K562 (cell line): ENCODE measurements around the gene ZCCHC24. TPM values are rescaled to one million over a fixed set of nuclear protein-coding genes. Genes with fewer than 3 reads are reported as not detected.

ENCODE experiments used
- ATF7 ChIP-seq: fragments of 450-650 bp; IDR thresholded peaks from 2 replicates; pipeline ENCODE4 v1.7.1; 2014; ENCODE audit warnings: mild to moderate bottlenecking, moderate library complexity
- CCAR2 ChIP-seq: fragments of 200-400 bp; formaldehyde crosslinking; IDR thresholded peaks from 2 replicates; pipeline ENCODE4 v1.6.1; 2017; ENCODE audit warnings: mild to moderate bottlenecking, low read depth, low read length
- DPF2 ChIP-seq: fragments of 450-650 bp; IDR thresholded peaks from 2 replicates; pipeline ENCODE4 v1.6.1; 2016
- EGR1 ChIP-seq: fragments of 450-650 bp; conservative IDR thresholded peaks from 2 replicates; pipeline ENCODE4 v1.6.1; 2017; ENCODE audit warnings: mild to moderate bottlenecking
- FOXP1 ChIP-seq: sonication (generic); formaldehyde crosslinking; IDR thresholded peaks from 2 replicates; pipeline ENCODE4 v1.8.0; 2022; ENCODE audit warnings: mild to moderate bottlenecking, missing genetic modification reagents
- HCFC1 ChIP-seq: IDR thresholded peaks from 2 replicates; pipeline ENCODE4 v1.6.1; 2012; ENCODE audit warnings: low read depth, low read length, improper control_type of control experiment
- HMGN3 ChIP-seq: IDR thresholded peaks from 2 replicates; pipeline ENCODE4 v1.6.1; 2011; ENCODE audit warnings: borderline replicate concordance, low read depth, mild to moderate bottlenecking, mixed read lengths, low read length; ENCODE audit not compliant: insufficient read length; ENCODE audit errors: extremely low read depth
- KLF16 ChIP-seq: IDR thresholded peaks from 2 replicates; pipeline ENCODE4 v1.6.1; 2016; ENCODE audit warnings: antibody characterized with exemption
- POLR2B ChIP-seq: fragments of 450-650 bp; IDR thresholded peaks from 2 replicates; pipeline ENCODE4 v1.6.1; 2018; ENCODE audit warnings: low read depth; ENCODE audit not compliant: partially characterized antibody
- PPARD ChIP-seq: fragments of 250-450 bp; sonication (Bioruptor Pico); IDR thresholded peaks from 2 replicates; pipeline ENCODE4 v1.8.0; 2022; ENCODE audit warnings: inconsistent platforms, mild to moderate bottlenecking, moderate library complexity
- RCOR1 ChIP-seq, 2 experiments: IDR thresholded peaks; 2 replicates each; pipeline ENCODE4 v1.6.1; 2012; ENCODE audit warnings: low read depth in 2 of 2, low read length in 2 of 2, borderline replicate concordance in 1 of 2, improper control_type of control experiment in 1 of 2
- RFX1 ChIP-seq: fragments of 450-650 bp; IDR thresholded peaks from 2 replicates; pipeline ENCODE4 v1.6.1; 2016; ENCODE audit warnings: mild to moderate bottlenecking, moderate library complexity
- SIN3B ChIP-seq: fragments of 450-650 bp; IDR thresholded peaks from 2 replicates; pipeline ENCODE4 v1.6.1; 2017; ENCODE audit warnings: low read depth, mild to moderate bottlenecking, moderate library complexity
- SMARCA4 ChIP-seq: fragments of 450-650 bp; IDR thresholded peaks from 2 replicates; pipeline ENCODE4 v1.6.1; 2016
- SREBF1 ChIP-seq: fragments of 150-350 bp; IDR thresholded peaks from 2 replicates; pipeline ENCODE4 v1.6.1; 2014; ENCODE audit warnings: antibody characterized with exemption, low read depth, low read length, borderline replicate concordance
- TAF7 ChIP-seq: fragments of 450-650 bp; IDR thresholded peaks from 2 replicates; pipeline ENCODE4 v1.6.1; 2016; ENCODE audit warnings: missing genetic modification characterization, missing compliant biosample characterization
- YBX1 ChIP-seq: fragments of 450-650 bp; IDR thresholded peaks from 2 replicates; pipeline ENCODE4 v1.7.1; 2016; ENCODE audit warnings: mild to moderate bottlenecking
- ZNF436 ChIP-seq: fragments of 250-450, 450-650 bp; sonication (Bioruptor Pico); formaldehyde crosslinking; IDR thresholded peaks from 2 replicates; pipeline ENCODE4 v1.7.0; 2020; ENCODE audit warnings: mild to moderate bottlenecking
- polyA plus RNA-seq, 8 experiments: library from polyadenylated mRNA; depleted of rRNA in 4 of 8; stranded (reverse) in 5 of 8; unstranded in 3 of 8; fragments of >200 nt; fragmentation: Nextera tagmentation in 2 of 8; fragmentation: Illumina TruSeq in 1 of 8; extraction: Ambion mirVana in 2 of 8; extraction: Trizol in 1 of 8; gene quantifications; 2 replicates each; pipeline versions ENCODE4 v1.2.1 to v1.2.3, GENCODE V29; 2011 to 2014; ENCODE audit warnings: inconsistent platforms in 1 of 8, missing spikeins in 1 of 8
- total RNA-seq, 7 experiments: library from RNA; depleted of rRNA in 6 of 7; stranded (reverse); fragments of >200 nt in 6 of 7; fragmentation: Illumina TruSeq in 2 of 7; extraction: Trizol in 2 of 7; gene quantifications; 2 replicates each; pipeline versions ENCODE4 v1.2.1 to v1.2.3, GENCODE V29; 2011 to 2021; ENCODE audit warnings: low replicate concordance in 1 of 7
- TF ChIP-seq, protein P1 (sequence below): fragments of 250-450 bp; sonication (Bioruptor Pico); IDR thresholded peaks from 2 replicates; pipeline ENCODE4 v1.4.0; 2020; ENCODE audit warnings: borderline replicate concordance
- TF ChIP-seq, protein P2 (sequence below): fragments of 450-650 bp; IDR thresholded peaks from 2 replicates; pipeline ENCODE4 v1.6.1; 2016; ENCODE audit warnings: low read depth, mild to moderate bottlenecking, moderate library complexity
- TF ChIP-seq, protein P3 (sequence below): fragments of 200-800 bp; sonication (Bioruptor generic); IDR thresholded peaks from 2 replicates; pipeline ENCODE4 v1.6.1; 2016; ENCODE audit warnings: missing genetic modification characterization, missing compliant biosample characterization
- TF ChIP-seq, protein P4 (sequence below): sonication (generic); IDR thresholded peaks from 2 replicates; pipeline ENCODE4 v1.6.1; 2016
- TF ChIP-seq, protein P5 (sequence below): sonication (generic); formaldehyde crosslinking; IDR thresholded peaks from 2 replicates; pipeline ENCODE4 v1.5.0; 2020; ENCODE audit warnings: missing genetic modification reagents

Gene ZCCHC24
- total and polyA plus RNA-seq, 9 of the 15 experiments (the other 6 are each of a cell fraction or from before 2014, with no cell fraction given) = 0.84 to 11.0 (median 4.6) TPM

DNA sequence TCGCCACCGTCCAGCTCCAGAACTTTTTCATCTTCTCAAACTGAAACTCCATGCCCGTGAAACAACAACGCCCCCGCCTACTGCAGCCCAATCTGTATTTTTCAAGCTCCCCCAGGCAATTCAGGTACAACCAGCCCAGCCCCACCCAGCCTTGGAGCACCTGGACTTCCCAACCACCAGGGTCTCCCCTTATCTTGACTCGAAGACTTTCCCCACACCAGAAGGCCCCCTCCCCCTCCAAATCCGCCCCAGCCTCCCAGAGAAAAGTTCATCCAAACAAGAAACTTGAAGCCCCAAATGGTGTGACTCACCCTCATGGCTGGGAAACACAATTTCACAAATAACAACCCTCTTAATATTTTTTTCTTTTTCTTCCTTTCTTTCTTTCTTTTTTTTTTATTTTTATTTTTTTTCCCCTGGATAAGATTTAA, 10.6 kb downstream of the ZCCHC24 start (continued):
- TF ChIP-seq RFX1 (no peak), TAF7 (no peak), KLF16 (no peak), EGR1 (peak; percentile 66), ATF7 (no peak), RCOR1 (IDR thresholded peaks at IDR 0.05; ENCODE audit: borderline replicate concordance in 1 of 2, low read depth in 2 of 2, low read length in 2 of 2) (no peak), HMGN3 (no peak), SIN3B (no peak), PPARD (no peak), SREBF1 (no peak), YBX1 (no peak), DPF2 (peak; percentile 31), ZNF436 (CRISPR knock-in tag) (no peak), CCAR2 (no peak), HCFC1 (no peak), SMARCA4 (0 out of 2 replicates have a peak, but pooled peaks have one; percentile 28), POLR2B (no peak), FOXP1 (no peak)
- TF ChIP-seq, protein P1, sequence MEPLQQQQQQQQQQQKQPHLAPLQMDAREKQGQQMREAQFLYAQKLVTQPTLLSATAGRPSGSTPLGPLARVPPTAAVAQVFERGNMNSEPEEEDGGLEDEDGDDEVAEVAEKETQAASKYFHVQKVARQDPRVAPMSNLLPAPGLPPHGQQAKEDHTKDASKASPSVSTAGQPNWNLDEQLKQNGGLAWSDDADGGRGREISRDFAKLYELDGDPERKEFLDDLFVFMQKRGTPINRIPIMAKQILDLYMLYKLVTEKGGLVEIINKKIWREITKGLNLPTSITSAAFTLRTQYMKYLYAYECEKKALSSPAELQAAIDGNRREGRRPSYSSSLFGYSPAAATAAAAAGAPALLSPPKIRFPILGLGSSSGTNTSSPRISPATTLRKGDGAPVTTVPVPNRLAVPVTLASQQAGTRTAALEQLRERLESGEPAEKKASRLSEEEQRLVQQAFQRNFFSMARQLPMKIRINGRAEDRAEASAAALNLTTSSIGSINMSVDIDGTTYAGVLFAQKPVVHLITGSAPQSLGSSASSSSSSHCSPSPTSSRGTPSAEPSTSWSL (CRISPR knock-in tag) = no peak
- TF ChIP-seq, protein P2, sequence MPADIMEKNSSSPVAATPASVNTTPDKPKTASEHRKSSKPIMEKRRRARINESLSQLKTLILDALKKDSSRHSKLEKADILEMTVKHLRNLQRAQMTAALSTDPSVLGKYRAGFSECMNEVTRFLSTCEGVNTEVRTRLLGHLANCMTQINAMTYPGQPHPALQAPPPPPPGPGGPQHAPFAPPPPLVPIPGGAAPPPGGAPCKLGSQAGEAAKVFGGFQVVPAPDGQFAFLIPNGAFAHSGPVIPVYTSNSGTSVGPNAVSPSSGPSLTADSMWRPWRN = no peak
- TF ChIP-seq, protein P3, sequence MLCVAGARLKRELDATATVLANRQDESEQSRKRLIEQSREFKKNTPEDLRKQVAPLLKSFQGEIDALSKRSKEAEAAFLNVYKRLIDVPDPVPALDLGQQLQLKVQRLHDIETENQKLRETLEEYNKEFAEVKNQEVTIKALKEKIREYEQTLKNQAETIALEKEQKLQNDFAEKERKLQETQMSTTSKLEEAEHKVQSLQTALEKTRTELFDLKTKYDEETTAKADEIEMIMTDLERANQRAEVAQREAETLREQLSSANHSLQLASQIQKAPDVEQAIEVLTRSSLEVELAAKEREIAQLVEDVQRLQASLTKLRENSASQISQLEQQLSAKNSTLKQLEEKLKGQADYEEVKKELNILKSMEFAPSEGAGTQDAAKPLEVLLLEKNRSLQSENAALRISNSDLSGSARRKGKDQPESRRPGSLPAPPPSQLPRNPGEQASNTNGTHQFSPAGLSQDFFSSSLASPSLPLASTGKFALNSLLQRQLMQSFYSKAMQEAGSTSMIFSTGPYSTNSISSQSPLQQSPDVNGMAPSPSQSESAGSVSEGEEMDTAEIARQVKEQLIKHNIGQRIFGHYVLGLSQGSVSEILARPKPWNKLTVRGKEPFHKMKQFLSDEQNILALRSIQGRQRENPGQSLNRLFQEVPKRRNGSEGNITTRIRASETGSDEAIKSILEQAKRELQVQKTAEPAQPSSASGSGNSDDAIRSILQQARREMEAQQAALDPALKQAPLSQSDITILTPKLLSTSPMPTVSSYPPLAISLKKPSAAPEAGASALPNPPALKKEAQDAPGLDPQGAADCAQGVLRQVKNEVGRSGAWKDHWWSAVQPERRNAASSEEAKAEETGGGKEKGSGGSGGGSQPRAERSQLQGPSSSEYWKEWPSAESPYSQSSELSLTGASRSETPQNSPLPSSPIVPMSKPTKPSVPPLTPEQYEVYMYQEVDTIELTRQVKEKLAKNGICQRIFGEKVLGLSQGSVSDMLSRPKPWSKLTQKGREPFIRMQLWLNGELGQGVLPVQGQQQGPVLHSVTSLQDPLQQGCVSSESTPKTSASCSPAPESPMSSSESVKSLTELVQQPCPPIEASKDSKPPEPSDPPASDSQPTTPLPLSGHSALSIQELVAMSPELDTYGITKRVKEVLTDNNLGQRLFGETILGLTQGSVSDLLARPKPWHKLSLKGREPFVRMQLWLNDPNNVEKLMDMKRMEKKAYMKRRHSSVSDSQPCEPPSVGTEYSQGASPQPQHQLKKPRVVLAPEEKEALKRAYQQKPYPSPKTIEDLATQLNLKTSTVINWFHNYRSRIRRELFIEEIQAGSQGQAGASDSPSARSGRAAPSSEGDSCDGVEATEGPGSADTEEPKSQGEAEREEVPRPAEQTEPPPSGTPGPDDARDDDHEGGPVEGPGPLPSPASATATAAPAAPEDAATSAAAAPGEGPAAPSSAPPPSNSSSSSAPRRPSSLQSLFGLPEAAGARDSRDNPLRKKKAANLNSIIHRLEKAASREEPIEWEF (CRISPR knock-in tag) = no peak
- TF ChIP-seq, protein P4, sequence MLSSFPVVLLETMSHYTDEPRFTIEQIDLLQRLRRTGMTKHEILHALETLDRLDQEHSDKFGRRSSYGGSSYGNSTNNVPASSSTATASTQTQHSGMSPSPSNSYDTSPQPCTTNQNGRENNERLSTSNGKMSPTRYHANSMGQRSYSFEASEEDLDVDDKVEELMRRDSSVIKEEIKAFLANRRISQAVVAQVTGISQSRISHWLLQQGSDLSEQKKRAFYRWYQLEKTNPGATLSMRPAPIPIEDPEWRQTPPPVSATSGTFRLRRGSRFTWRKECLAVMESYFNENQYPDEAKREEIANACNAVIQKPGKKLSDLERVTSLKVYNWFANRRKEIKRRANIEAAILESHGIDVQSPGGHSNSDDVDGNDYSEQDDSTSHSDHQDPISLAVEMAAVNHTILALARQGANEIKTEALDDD = no peak
- TF ChIP-seq, protein P5, sequence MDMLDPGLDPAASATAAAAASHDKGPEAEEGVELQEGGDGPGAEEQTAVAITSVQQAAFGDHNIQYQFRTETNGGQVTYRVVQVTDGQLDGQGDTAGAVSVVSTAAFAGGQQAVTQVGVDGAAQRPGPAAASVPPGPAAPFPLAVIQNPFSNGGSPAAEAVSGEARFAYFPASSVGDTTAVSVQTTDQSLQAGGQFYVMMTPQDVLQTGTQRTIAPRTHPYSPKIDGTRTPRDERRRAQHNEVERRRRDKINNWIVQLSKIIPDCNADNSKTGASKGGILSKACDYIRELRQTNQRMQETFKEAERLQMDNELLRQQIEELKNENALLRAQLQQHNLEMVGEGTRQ (CRISPR knock-in tag) = no peak
